Gastroesophageal sphincter (tissue), 4 donors: Measurements from ENCODE around the gene FRMPD2. TPM values are rescaled to one million over a fixed set of nuclear protein-coding genes. Genes with fewer than 3 reads are reported as not detected.
"Not testable (repeated sequence)": the region's sequence is repeated elsewhere in the genome, so short reads cannot be mapped to it uniquely, and the experiment has no call there.

Experiments used
- ATAC-seq: fragments of 150-250 bp; one replicate; pipeline ENCODE4 v1.9.1; 2016; ENCODE audit warnings: mild to moderate bottlenecking, moderate library complexity
- H3K27ac ChIP-seq, 4 donors: fragments of 200-600 bp; sonication (generic) in 3 of 4; 1 replicate in 3 of 4; 2 replicates in 1 of 4; pipeline ENCODE4 v1.5.1; 2016 to 2019
- H3K27me3 ChIP-seq: fragments of 200-600 bp; sonication (generic); one replicate; pipeline ENCODE4 v1.5.1; 2019
- H3K36me3 ChIP-seq, 2 donors: fragments of 200-600 bp; sonication (generic); one replicate each; pipeline ENCODE4 v1.5.1; 2019; ENCODE audit warnings: control low read depth in 1 of 2
- H3K4me1 ChIP-seq, 3 donors: fragments of 200-600 bp; sonication (generic); 1 replicate in 2 of 3; 2 replicates in 1 of 3; pipeline ENCODE4 v1.5.1; 2016 to 2019; ENCODE audit warnings: control low read depth in 2 of 3
- H3K4me3 ChIP-seq, 2 donors: fragments of 200-600 bp; sonication (generic); one replicate each; pipeline ENCODE4 v1.5.1; 2019; ENCODE audit warnings: mild to moderate bottlenecking in 1 of 2, moderate library complexity in 1 of 2
- H3K9me3 ChIP-seq, 3 donors: fragments of 200-600 bp; sonication (generic); one replicate each; pipeline ENCODE4 v1.5.1; 2017 to 2019; ENCODE audit warnings: control low read depth in 2 of 3
- WGBS, 2 donors: methylation state at CpG; one replicate each; pipeline ENCODE4 v1.1.5; 2018; ENCODE audit warnings: low coverage in 1 of 2; 5-methylcytosine and 5-hydroxymethylcytosine counted together
- total RNA-seq, 4 donors: library from RNA; depleted of rRNA; stranded (reverse); fragments of >200 nt; gene quantifications; one replicate each; pipeline ENCODE4 v1.1.0, GENCODE V29; 2016

Gene FRMPD2
- total RNA-seq, 4 donors from 2014 or later: 0.19 TPM; not detected in 3

DNA sequence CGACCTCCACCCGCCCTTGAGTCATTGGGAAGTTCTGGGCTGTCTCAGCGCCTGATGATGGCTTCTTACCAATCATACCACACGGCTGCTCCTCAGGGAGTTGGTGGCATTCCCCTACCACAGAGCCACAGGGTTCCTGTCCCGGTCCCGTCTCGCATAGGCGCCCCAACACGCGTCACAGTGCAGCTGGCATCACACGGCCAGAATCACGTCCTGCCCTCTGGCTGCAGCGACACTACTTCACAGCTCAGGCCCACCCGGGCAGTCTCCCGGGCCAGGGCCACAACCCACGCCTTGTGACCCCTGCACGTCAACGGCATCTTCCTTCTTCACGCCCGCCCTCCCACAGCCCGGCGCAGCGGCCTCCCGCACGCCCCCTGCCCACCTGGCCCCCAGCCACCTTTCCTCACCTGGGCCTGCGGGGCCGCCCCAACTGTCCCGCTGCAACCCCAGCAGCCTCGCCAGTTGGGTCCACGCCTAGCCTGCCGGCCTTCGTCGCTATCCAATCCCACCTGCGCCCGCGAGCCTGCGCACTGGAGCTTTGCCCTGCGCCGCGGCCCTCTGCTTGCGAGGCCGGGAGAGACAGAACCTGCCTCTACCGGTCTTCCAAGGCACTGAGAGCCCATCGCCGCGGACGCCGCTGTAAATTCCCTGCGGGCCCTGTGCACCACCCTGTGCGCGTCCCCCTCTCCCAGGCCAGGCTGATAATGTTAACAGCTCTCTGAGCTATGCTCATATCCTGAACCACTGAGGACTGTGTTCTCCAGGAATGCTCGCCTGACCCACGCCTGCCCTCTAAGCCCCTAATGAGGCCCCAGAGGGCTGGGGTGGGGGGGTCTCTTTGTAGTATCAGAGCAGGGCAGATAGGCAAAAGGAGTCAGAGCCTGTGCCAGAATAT lies 134.3 kb downstream of the FRMPD2 start:
- no CpG with 5 or more reads among the region's 53 CpGs for WGBS, 2 donors
- H3K4me1 ChIP-seq, H3K27me3 ChIP-seq, H3K36me3 ChIP-seq, H3K9me3 ChIP-seq, H3K27ac ChIP-seq, H3K4me3 ChIP-seq: not testable (repeated sequence)
- ATAC-seq: peak; percentile 42

DNA sequence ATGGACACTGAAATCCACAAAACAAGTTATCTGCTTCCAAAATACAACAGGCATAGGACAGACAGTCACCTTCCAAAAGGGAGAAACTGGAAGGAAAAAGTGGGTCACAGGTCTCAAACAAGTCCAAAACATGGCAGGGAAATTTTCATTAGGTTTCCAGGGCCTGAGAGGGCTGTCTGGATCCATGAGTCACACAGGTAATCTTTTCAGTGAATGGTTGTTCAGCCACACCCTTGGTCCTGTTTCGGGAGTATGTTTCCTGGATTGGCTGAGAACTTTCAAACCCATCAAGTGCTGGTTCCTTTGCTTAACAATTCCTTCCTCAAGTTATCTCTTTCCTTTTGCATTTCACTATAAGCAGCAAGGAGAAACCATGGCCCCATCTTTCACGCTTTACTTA lies 145.5 kb downstream of the FRMPD2 start:
- H3K36me3 ChIP-seq, H3K4me3 ChIP-seq, H3K9me3 ChIP-seq, H3K27ac ChIP-seq, ATAC-seq, H3K4me1 ChIP-seq, H3K27me3 ChIP-seq: not testable (repeated sequence)
- WGBS, 2 donors: 80 to 100% methylated on average over 1 of the region's 2 CpGs

DNA sequence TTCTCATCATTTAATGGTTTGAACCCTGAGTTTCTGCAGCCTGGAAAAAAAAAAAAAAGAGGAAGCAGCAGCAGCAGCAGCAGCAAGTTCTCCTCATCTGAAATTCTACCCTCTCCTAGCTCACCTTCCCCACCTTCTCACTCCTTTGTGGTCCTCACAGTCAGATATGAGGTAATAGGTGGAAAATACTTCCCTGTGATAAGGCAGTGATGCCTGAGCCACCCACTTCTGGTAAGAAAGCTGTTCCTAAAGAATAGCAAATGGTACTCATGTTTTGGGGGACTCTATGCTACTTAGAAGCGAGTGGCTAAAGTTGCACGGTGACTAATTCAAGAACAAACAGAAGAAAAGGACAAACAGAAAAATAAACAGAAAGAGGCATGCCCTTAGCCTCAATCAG lies 148.2 kb downstream of the FRMPD2 start:
- WGBS, 2 donors: no CpG with 5 or more reads among the region's 2 CpGs

DNA sequence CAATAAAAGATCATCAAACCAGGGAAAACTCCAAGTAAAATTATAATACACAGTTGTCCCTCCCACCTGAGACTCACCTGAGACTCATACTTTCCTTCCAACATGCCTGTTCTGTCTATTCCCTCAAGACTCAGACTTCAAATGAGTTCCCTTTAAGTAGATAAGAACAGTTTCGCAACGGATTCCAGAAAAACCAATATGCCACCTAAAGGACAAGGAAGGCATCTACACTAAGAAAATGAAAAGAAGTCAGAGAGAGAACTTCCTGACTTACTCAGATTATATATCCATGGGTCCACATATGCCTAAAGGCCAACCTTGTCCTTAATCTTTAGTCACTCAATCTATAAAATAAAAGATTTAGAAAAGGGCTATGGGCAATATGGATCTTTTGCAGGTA lies 148.9 kb downstream of the FRMPD2 start:
- not testable (repeated sequence) for H3K9me3 ChIP-seq, H3K36me3 ChIP-seq, ATAC-seq, H3K27ac ChIP-seq, H3K4me1 ChIP-seq, H3K27me3 ChIP-seq, H3K4me3 ChIP-seq
- WGBS, 2 donors: no CpG with 5 or more reads among the region's 2 CpGs

More for the DNA sequence above, 148.2 kb downstream of the FRMPD2 start:
- not testable (repeated sequence) for H3K27me3 ChIP-seq, H3K4me1 ChIP-seq, H3K4me3 ChIP-seq, ATAC-seq, H3K9me3 ChIP-seq, H3K27ac ChIP-seq, H3K36me3 ChIP-seq

- H3K36me3 ChIP-seq, H3K27me3 ChIP-seq, H3K9me3 ChIP-seq, H3K4me1 ChIP-seq, ATAC-seq, H3K27ac ChIP-seq, H3K4me3 ChIP-seq: not testable (repeated sequence)
Observed at GRCh38 chr10:48122618-48123017, 151.9 kb downstream of the FRMPD2 start.

DNA sequence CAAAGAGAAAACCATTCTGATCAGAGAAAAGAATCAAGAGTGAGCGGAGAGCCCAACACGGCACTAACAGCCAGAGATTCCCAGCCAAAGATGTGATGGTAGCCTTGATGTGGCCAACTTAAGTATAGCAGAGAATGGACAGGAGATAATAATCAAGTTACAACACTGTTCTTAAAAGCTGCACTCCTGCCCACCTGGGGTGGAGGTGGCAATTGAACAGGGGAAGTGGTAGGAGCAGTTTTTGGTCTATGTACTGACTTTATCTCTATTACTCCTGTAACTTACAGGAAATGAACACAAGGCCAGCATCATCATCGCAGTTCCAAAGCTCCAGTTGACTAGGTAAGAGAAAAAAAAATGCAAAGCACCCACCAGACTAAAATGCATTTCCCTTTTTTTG lies 164.2 kb downstream of the FRMPD2 start:
- ATAC-seq, H3K27ac ChIP-seq, H3K4me3 ChIP-seq, H3K36me3 ChIP-seq, H3K4me1 ChIP-seq, H3K27me3 ChIP-seq, H3K9me3 ChIP-seq: not testable (repeated sequence)
- no CpG with 5 or more reads among the region's 3 CpGs for WGBS, 2 donors

Other genes starting within 250 kb of the FRMPD2 start
- 10 to 100 TPM; 35.6 to 63.7 (median 40.7) TPM for gene MAPK8, start 32.0 kb upstream of the FRMPD2 start, total RNA-seq